OCI-M2 (cell line): ENCODE measurements around the gene USP31.
A peak's percentile ranks its signal among the peaks of the same experiment; 100 is the strongest.

Experiments used
- DNase-seq: peaks from one replicate; lab custom pipeline; 2025; ENCODE audit not compliant: unreplicated experiment; lab: John Stamatoyannopoulos, UW

Gene USP31

DNA sequence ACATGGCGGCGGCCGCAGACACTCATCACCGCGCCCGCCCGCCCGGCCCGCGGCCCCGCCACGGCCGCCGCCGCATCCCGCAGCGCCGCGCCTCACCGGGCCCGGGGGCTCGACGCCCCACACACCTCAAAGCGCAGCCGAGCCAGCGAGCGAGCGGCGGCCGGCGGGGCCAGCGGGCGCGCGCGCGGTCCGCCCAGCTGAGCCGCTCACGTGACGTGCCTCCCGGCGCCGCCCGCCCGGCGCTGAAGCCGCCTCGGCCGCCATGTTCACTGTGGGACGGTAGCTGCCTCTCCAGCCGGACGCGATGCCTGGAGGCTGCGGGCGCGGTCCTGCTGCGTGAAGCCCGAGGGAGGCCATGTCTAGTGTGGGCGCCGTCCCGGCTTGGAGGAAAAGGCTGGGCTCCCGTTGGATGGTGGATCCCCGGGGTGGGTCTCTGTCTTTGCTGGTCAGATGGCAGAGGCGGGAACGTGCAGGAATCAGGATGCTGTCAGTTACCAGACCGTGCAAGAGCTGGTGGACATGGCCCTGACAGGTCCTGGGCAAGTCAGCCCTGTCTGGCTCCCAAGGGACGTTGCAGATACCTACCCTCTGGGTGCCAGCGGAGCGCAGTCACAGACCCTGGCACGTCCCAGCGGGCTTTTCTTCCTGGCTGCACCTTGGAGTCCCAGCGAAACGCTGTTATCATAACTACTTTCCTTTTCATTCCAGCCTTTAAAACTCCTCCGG, at the start of gene USP31:
Gene USP31 (minus strand): TSS at position 186 of the 726 bp plus-strand sequence. CDS start 182 bp downstream, at position 4.
- DNase-seq, result peak; percentile 22

- no peak for DNase-seq
These were observed 47.3 kb upstream of the USP31 start for GRCh38 chr16:23196539-23196938.

GRCh38 chr16:23195366-23195978, 46.2 kb upstream of the USP31 start:
- no peak for DNase-seq

- no peak for DNase-seq
These were observed 45.4 kb upstream of the USP31 start for GRCh38 chr16:23194497-23195221.

GRCh38 chr16:23188911-23189310, 39.7 kb upstream of the USP31 start:
- no peak for DNase-seq

DNA sequence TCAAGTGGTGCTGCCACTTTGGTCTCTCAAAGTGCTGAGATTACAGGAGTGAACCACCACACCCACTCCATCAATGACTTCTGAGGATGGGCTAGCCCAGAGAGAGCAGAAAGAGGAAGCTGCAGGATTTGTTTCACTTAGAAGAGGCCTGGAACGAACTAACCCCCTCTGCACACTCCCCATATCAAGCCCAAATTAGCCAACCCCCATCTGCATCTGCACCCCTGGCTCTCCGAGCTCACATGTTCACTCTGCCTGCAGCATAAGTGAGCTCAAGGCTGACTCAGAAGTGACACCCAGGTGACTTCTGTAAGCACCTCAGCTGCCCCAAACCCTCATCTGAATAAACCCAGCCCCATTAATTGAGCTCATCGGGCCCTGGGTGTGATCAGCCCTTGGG, 38.1 kb upstream of the USP31 start:
- no peak for DNase-seq

DNA sequence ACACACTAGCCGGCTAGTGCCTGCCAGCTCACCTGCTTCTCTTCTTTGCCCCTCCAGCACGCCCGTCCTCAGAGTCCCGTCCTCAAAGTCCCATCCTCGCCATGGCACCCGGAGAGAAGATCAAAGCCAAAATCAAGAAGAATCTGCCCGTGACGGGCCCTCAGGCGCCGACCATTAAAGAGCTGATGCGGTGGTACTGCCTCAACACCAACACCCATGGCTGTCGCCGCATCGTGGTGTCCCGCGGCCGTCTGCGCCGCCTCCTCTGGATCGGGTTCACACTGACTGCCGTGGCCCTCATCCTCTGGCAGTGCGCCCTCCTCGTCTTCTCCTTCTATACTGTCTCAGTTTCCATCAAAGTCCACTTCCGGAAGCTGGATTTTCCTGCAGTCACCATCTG, 36.9 kb upstream of the USP31 start:
- DNase-seq, result no peak

- no peak for DNase-seq
These were observed 36.4 kb upstream of the USP31 start for GRCh38 chr16:23185656-23186055.

- no peak for DNase-seq
These were observed 34.3 kb upstream of the USP31 start for GRCh38 chr16:23183543-23183862.

DNA sequence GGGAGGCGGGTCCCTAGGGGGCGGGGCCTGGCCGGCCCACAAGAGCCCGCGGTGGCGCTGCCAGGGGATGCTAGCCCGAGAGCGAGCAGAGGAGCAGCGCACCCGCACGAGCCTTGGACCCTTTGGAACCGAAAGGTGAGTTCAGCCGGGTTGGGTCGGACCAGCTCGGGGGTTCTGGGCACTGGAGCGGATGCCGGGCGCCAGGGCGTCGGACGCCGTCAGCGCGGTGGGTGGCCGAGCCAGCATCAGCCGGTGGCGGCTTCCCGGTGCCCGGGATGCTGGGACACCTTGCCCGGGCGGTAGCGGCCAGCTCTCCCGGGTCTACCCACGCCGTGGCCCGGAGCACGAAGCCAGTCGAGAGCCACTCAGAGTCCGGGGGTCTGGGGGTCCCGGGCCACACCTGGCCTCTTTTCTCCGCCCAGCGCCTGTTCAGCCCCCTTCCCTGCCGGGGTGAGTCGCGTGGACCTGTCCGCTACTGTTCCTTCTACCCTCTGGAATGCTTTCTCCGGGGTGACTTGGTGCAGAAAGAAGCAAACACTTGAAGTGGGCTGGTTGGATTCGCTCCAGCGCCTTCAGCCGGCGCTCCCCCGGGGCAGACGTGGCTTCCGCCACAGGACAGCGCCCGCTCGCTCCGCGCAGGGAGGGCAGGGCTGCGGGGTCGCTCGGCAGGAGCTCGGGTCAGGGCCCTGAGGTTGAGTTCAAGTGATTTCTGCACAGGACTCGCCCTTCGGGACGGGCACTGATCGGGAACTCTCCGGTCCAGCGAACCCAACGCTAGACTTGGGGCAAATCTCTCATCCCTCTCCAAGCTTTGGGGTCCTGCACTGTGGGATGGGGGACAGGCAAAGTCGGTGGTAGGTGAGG, 33.7 kb upstream of the USP31 start, which contains the start of gene SCNN1G:
Gene SCNN1G (plus strand): TSS at position 67 of the 864 bp plus-strand sequence. CDS start 3,527 bp downstream, outside the sequence.
- no peak for DNase-seq

DNA sequence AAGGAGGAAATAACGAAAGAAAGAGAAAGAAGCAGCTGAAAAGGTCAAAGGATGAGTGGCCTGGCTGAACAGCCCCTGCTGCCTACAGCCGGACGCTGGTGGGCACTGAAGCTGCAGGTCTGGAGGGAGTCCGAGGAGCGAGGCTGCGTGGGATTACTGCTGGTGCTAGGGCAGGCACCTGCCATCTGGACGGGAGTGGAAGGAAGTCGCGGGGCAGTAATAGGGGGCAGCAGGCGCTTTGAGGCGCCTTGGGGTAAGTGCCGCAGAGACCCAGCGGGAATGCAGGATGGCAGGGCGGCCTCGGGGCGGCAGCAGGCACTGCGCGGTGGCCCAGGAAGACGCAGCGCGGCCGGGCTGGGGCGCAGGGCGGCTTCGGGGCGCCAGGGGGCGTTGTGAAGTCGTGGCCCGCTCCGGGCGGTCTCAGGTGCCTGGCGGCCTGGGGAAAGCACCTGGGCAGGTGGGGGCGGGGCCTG, 33.0 kb upstream of the USP31 start:
- DNase-seq, result no peak

DNA sequence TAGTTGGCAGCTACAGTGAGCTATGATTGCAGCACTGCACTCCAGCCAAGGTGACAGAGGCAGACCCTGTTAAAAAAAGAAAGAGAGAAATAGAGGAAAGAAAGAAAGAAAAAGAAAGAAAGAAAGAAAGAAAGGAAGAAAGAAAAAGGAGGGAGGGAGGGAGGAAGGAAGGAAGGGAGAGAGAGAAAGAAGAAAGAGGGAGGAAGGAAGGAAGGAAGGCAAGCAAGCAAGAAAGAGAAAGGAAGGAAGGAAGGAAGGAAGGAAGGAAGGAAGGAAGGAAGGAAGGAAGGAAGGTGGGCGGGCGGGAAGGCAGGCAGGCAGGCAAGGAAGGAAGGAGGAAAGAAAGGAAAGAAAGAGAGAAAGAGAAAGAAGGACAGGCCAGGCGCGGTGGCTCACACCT, 32.3 kb upstream of the USP31 start:
- no peak for DNase-seq

- DNase-seq, result no peak
These were observed 26.4 kb upstream of the USP31 start for GRCh38 chr16:23175651-23176050.

DNA sequence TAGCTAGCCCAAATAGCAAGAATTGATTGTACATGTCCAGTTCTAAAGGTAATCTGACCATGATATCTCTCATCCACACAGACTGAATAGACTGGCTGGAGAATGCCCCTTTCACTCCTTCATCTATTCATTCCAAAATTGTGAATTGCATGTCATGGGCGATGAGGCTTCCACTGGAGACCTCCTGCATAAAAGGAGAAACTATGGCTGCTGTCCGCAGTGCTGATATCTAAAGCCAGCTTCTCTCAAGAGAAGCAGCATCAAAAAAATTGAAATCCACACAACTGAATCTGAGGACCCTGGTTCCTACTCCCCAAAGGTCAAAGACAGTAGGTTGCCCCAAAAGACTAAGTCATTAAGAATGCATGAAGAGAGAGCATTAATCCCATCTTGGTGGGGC, 25.4 kb upstream of the USP31 start:
- no peak for DNase-seq

GRCh38 chr16:23172994-23173393, 23.7 kb upstream of the USP31 start:
- DNase-seq, result no peak

DNA sequence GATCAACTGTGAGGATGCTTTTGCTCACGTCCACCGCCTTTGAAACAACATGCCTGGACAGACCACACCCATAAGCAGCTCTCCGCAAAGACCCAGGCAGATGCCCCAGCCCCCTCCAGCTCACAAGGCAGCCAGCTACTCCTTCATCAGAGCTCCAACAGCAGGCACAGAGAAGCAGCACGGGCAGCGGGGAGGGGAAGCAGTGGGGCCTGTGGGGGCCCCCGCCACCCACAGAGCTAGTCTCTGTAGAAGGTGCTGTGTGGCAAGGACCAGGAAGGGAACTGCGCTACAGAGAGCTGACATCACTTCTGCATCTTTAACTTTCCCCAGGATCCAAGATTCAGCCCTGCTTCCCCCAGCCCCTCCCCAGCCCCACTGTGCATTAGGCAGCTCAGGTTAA, 23.3 kb upstream of the USP31 start:
- DNase-seq, result no peak

GRCh38 chr16:23164736-23165135, 15.5 kb upstream of the USP31 start:
- DNase-seq, result no peak

DNA sequence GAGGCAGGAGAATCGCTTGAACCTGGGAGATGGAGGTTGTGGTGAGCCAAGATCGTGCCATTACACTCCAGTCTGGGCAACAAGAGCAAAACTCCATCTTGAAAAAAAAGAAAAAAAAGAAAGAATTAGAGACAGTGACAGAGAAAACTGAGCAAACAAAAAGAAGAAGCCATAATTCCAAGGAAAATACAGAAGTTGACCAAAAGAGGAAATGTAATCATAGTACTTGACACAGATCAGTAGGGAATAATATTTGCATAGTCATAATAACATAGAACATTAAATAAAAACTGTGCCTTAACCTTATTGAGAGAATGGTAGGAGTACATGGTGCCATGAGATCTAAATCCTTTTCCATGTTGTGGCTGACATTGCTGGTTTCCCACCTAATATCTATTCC, 14.7 kb upstream of the USP31 start:
- no peak for DNase-seq

GRCh38 chr16:23160574-23160973, 11.3 kb upstream of the USP31 start:
- no peak for DNase-seq

- DNase-seq, result no peak
These were observed 10.8 kb upstream of the USP31 start for GRCh38 chr16:23160082-23160481.

DNA sequence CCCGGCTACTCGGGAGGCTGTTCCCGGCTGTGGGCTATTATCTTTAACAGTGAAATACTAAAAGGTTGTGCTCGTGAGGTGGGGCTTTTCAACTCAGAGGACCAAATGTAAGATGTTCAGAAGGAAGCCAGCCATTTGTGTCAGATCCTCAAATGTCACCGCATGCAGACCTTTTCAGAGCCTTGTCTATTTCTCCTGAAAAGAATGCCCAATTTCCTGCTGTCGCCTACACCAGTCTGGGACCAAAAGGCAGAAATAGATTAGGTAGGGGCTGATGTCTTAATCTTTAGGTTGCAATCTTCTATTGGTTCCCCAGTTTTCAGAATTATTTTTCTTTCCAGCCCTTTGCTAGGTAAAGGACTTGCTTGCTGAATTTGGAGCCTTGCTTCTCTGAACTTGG, 8.9 kb upstream of the USP31 start:
- no peak for DNase-seq
